Pancreas (tissue), 10 donors: ENCODE measurements around the gene TRMT44. TPM values are rescaled to one million over a fixed set of nuclear protein-coding genes. Genes with fewer than 3 reads are reported as not detected.
"Not testable (repeated sequence)": the region's sequence is repeated elsewhere in the genome, so short reads cannot be mapped to it uniquely, and the experiment has no call there.

ENCODE experiments used
- ATAC-seq, 4 donors: fragments of 200-7000 bp; cut with Tn5 transposase; one replicate each; pipeline versions ENCODE4 v1.8.0 to v1.9.1; 2020; ENCODE audit warnings: mild to moderate bottlenecking in 4 of 4, moderate library complexity in 4 of 4
- DNase-seq, 6 donors: peaks; one replicate each; pipeline ENCODE4 v3.0.0-alpha.2; 2020
- FAIRE-seq: peaks from 2 replicates; lab custom pipeline; 2012; peaks lifted over from hg19 to GRCh38; lab: Jason Lieb, UNC
- H3K27ac ChIP-seq, 4 donors: fragments of 200-600 bp; sonication (generic); 1 replicate in 3 of 4; 2 replicates in 1 of 4; pipeline versions ENCODE4 v1.5.0 to v1.8.0; 2020
- H3K27me3 ChIP-seq, 4 donors: fragments of 200-600 bp; one replicate each; pipeline ENCODE4 v1.8.0; 2021
- H3K36me3 ChIP-seq, 3 donors: fragments of 200-600 bp; sonication (generic) in 1 of 3; one replicate each; pipeline versions ENCODE4 v1.5.0 to v1.8.0; 2020 to 2021
- H3K4me1 ChIP-seq, 3 donors: fragments of 200-600 bp; one replicate each; pipeline ENCODE4 v1.8.0; 2021
- H3K4me3 ChIP-seq, 4 donors: fragments of 200-600 bp; sonication (generic) in 2 of 4; one replicate each; pipeline versions ENCODE4 v1.5.0 to v1.8.0; 2020 to 2021
- H3K9me3 ChIP-seq, 4 donors: fragments of 200-600 bp; one replicate each; pipeline ENCODE4 v1.8.0; 2021
- WGBS, 2 donors: extraction: QIAGEN DNeasy Blood & Tissue Kit; methylation state at CpG; one replicate each; pipeline ENCODE4 v1.1.7; 2013; 5-methylcytosine and 5-hydroxymethylcytosine counted together
- intact Hi-C, 3 donors: fragments of 100-400 bp; cut with DNase I; formaldehyde crosslinking; loops; one replicate each; pipeline versions ENCODE4 v1.11.1 to v1.14.2; 2022
- polyA plus RNA-seq, 2 donors: library from polyadenylated mRNA; stranded (reverse); fragments of 200-250 nt; gene quantifications; one replicate each; pipeline ENCODE4 v1.2.3, GENCODE V29; 2013
- total RNA-seq, 6 donors: library from RNA; stranded (reverse); fragmentation: NEBNext Ultra II Directional in 4 of 6; extraction: Animal tissue kit (Norgen Biotek cat#: 25700) in 4 of 6; gene quantifications; one replicate each; pipeline versions ENCODE4 v1.2.1 to v1.2.4, GENCODE V29; 2021 to 2023
- TF ChIP-seq, protein P1 (sequence below), 4 donors: fragments of 200-600 bp; sonication (generic) in 3 of 4; IDR thresholded peaks; one replicate each; pipeline versions ENCODE4 v1.5.0 to v1.8.0; 2021; ENCODE audit warnings: antibody characterized with exemption in 4 of 4
- donor health status: healthy with polysubstance abuse.
- donor health status: DM: no; HTN: no; CAD: no; lungs with moderate emphysema.
- donor health status: DM: no; HTN: no; CAD: no.
- donor health status: control.
- donor health status: control.
- donor health status: Bipolar disorder and iron deficiency.
- donor health status: DM: yes; HTN: yes; CAD: no.
- donor health status: DM: no; HTN: no; CAD: no.
- donor health status: DM: no; HTN: no; CAD: no.
- donor health status: DM: yes; HTN: yes; CAD: no.

Gene TRMT44
- total and polyA plus RNA-seq, 8 donors: 6.1 to 14.0 (median 8.7) TPM

DNA sequence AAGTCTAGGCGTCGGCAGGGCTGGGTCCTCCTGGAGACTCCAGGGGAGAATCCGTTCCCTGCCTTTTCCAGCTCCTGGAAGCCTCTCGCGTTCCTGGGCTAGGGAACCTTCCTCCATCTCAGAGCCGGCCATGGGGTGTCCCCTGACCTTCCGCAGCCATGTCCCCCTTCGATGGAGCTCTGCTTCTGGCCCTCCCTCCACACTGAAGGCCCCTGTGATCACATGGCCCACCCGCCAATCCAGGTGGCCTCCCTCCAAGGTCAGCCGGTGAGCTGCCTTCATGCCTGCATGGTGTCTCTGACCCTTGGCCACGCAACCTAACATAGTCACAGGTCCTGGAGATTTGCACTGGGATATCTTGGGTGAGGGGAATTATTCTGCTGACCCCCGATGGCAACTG lies 69.6 kb downstream of the TRMT44 start:
- H3K36me3 ChIP-seq: no peaks in the 10 kb centered on the region
- no peak overlapping the region for H3K27ac ChIP-seq
- no peak overlapping the region for H3K4me3 ChIP-seq
- intact Hi-C loops: no loop called here
- WGBS, 2 donors: 75 to 83% methylated on average over 12 of the region's 12 CpGs
- no peak for FAIRE-seq
- no peak for ATAC-seq
- H3K9me3 ChIP-seq: no peaks in the 10 kb centered on the region
- H3K4me1 ChIP-seq: no peaks in the 10 kb centered on the region
- DNase-seq: peak in 1 of 6 donors; percentile 47
- H3K27me3 ChIP-seq: no peaks in the 10 kb centered on the region
- TF ChIP-seq, protein P1, sequence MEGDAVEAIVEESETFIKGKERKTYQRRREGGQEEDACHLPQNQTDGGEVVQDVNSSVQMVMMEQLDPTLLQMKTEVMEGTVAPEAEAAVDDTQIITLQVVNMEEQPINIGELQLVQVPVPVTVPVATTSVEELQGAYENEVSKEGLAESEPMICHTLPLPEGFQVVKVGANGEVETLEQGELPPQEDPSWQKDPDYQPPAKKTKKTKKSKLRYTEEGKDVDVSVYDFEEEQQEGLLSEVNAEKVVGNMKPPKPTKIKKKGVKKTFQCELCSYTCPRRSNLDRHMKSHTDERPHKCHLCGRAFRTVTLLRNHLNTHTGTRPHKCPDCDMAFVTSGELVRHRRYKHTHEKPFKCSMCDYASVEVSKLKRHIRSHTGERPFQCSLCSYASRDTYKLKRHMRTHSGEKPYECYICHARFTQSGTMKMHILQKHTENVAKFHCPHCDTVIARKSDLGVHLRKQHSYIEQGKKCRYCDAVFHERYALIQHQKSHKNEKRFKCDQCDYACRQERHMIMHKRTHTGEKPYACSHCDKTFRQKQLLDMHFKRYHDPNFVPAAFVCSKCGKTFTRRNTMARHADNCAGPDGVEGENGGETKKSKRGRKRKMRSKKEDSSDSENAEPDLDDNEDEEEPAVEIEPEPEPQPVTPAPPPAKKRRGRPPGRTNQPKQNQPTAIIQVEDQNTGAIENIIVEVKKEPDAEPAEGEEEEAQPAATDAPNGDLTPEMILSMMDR (IDR thresholded peaks at IDR 0.05): no peak

DNA sequence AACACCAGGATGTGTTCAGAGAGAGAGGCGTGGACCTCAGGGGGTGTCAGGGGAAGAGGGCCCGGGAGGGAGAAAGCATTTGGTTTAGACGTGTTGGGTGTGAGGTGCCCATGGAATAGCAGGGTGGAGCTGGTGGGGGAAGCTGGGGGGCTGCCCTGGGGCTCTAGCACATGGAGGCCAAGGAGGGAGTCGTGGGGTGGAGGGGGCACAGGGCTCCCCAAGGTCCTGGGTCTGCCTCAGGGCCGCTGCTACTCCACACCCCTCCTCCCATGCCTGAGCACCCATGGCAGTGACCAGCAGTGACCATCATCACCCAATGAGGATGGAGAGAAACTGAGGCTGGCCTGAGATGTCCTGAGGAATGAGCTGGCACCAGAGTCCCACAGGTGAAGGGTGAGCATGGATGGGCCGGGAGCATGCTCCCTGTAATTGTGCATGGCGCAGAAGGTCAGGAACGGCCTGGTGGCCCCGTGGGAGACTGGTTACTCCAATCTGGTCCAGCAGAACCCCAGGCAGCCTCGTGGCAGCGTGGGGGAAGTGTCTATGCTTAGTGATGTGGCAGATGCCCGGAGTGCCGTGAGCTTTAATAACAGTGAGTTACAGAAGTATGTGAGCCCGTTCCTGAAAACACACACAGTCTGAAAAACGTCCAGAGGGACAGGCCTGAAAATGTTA lies 70.2 kb downstream of the TRMT44 start:
- FAIRE-seq: no peak
- no peaks in the 10 kb centered on the region for H3K4me1 ChIP-seq
- intact Hi-C loops: no loop called here
- H3K36me3 ChIP-seq: no peaks in the 10 kb centered on the region
- H3K27me3 ChIP-seq: no peaks in the 10 kb centered on the region
- TF ChIP-seq, protein P1 (IDR thresholded peaks at IDR 0.05): no peak
- no peak for ATAC-seq
- no peaks in the 10 kb centered on the region for H3K9me3 ChIP-seq
- DNase-seq: peak in 1 of 6 donors; percentile 47
- no peak overlapping the region for H3K27ac ChIP-seq
- H3K4me3 ChIP-seq: no peak overlapping the region
- 74 to 75% methylated on average over 15 of the region's 15 CpGs for WGBS, 2 donors

DNA sequence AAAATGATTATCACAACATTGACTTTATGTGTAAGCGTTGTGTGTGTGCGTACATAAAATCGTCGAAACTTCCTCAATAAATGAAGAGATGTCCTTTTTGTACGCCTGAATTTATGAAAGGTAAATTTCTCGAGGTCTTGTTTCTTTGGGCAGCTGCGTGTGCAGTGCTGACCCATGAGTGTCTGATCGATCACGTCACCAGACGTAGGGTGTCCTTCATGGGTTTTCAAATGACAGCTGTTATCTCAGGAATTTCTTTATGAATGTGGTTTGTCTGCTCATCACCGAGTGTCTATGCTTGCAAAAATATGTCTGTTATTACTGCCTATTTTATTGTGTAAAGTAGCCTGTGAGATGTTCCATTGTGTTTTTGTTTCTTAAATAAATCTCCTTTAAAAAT lies 71.9 kb downstream of the TRMT44 start:
- no peak for FAIRE-seq
- Histone ChIP-seq H3K36me3 (no peaks in the 10 kb centered on the region), H3K27ac (no peak overlapping the region), H3K9me3 (no peaks in the 10 kb centered on the region), H3K4me3 (no peak overlapping the region), H3K4me1 (no peaks in the 10 kb centered on the region), H3K27me3 (no peaks in the 10 kb centered on the region)
- DNase-seq: no peak
- TF ChIP-seq, protein P1 (IDR thresholded peaks at IDR 0.05): no peak
- intact Hi-C loops: no loop called here
- 89 to 90% methylated on average over 11 of the region's 11 CpGs for WGBS, 2 donors
- ATAC-seq: no peak

DNA sequence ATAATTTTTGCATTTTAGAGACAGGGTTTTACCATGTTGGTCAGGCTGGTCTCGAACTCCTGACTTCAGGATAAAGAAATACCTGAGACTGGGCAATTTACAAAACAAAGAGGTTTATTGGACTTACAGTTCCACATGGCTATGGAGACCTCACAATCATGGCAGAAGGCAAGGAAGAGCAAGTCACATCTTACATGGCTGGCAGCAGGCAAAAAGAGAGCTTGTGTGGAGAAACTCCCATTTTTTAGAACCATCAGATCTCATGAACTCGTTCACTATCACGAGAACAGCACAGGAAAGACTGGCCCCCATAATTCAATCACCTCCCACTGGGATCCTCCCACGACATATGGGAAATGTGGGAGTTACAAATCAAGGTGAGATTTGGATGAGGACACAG lies 72.5 kb downstream of the TRMT44 start:
- DNase-seq, H3K4me3 ChIP-seq, H3K4me1 ChIP-seq, FAIRE-seq, H3K27ac ChIP-seq, H3K27me3 ChIP-seq, ATAC-seq, H3K36me3 ChIP-seq, H3K9me3 ChIP-seq, intact Hi-C loops: not testable (repeated sequence)
- WGBS, 2 donors: 66 to 67% methylated on average over 4 of the region's 4 CpGs

DNA sequence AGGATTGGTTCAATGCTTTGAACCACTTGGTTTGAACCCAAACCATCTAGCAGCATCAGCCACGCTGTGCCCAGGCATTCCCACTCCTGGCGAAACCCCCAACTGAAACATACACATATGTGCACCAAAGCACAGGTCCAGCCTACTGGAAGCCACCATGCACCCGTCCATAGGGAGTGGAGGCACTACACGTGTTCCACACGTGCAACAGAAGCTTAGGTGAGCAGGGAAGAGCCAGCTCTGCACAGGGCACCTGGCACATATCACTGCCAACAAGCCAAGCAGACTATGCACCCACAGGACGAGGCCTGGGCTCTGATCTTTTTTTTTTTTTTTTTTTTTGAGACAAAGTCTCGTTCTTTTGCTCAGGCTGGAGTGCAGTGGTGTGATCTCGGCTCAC lies 73.4 kb downstream of the TRMT44 start:
- Histone ChIP-seq H3K27ac (no peak overlapping the region), H3K27me3 (no peaks in the 10 kb centered on the region), H3K4me3 (no peak overlapping the region), H3K4me1 (no peaks in the 10 kb centered on the region), H3K9me3 (no peaks in the 10 kb centered on the region), H3K36me3 (no peaks in the 10 kb centered on the region)
- DNase-seq (peak in 1 of 6 donors; percentile 16), ATAC-seq (no peak), FAIRE-seq (no peak)
- TF ChIP-seq, protein P1 (IDR thresholded peaks at IDR 0.05): no peak
- intact Hi-C loops: no loop called here
- WGBS, 2 donors: 74 to 79% methylated on average over 8 of the region's 8 CpGs
